ENCODE results near the gene PLCL1. TPM values are rescaled to one million over a fixed set of nuclear protein-coding genes. Genes with fewer than 3 reads are reported as not detected.

The PLCL1 gene
- total RNA-seq, 3 donors from 2014 or later (not counting 1 experiment from before 2014, with no cell fraction given) = 0.86 to 2.8 (median 1.1) TPM

DNA sequence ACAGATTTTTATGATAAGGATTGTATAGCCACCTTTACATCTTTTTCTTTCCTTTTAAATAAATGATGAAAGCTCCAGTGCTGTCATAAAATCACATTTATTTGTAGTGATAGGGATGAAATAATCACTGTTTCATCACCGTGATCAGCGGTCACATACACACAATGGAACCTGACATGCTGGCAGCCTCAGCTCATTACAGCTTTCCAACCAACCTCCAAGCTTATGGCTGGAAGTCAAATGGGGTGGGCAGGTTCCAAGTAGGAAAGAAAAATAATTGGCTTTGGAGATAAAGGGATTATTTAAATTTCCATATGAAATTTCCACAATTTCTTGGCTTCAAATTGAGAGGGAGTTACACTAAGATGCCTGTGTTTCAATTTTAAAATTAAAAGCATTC is 251.3 kb downstream of the PLCL1 start:
- intact Hi-C loops (cut with micrococcal nuclease) = no loop called here
- no CpG with 5 or more reads among the region's 2 CpGs for WGBS (ENCODE audit: insufficient coverage)
- no peaks in the 10 kb centered on the region for H3K27me3 Mint-ChIP-seq (ENCODE audit: low read depth in 2 of 2)
- TF ChIP-seq, protein P1, sequence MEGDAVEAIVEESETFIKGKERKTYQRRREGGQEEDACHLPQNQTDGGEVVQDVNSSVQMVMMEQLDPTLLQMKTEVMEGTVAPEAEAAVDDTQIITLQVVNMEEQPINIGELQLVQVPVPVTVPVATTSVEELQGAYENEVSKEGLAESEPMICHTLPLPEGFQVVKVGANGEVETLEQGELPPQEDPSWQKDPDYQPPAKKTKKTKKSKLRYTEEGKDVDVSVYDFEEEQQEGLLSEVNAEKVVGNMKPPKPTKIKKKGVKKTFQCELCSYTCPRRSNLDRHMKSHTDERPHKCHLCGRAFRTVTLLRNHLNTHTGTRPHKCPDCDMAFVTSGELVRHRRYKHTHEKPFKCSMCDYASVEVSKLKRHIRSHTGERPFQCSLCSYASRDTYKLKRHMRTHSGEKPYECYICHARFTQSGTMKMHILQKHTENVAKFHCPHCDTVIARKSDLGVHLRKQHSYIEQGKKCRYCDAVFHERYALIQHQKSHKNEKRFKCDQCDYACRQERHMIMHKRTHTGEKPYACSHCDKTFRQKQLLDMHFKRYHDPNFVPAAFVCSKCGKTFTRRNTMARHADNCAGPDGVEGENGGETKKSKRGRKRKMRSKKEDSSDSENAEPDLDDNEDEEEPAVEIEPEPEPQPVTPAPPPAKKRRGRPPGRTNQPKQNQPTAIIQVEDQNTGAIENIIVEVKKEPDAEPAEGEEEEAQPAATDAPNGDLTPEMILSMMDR (IDR thresholded peaks at IDR 0.05) = no peak
- H3K27ac Mint-ChIP-seq = no peak overlapping the region
- DNase-seq (no peak), ATAC-seq (no peak)
- Histone ChIP-seq H3K27ac (ENCODE audit: low read length) (no peak overlapping the region), H3K4me3 (ENCODE audit: low read length) (no peak overlapping the region), H3K36me3 (ENCODE audit: control insufficient read depth, insufficient read depth, low read length) (no peaks in the 10 kb centered on the region), H3K9me3 (ENCODE audit: control insufficient read depth, insufficient read depth, low read length) (no peaks in the 10 kb centered on the region), H3K4me1 (ENCODE audit: control insufficient read depth, insufficient read depth, low read length) (no peaks in the 10 kb centered on the region), H3K27me3 (ENCODE audit: control insufficient read depth, insufficient read depth, low read length) (no peaks in the 10 kb centered on the region)
- no peaks in the 10 kb centered on the region for H3K36me3 Mint-ChIP-seq
- no peak overlapping the region for H3K4me3 Mint-ChIP-seq
- H3K4me1 Mint-ChIP-seq = no peaks in the 10 kb centered on the region
- no peaks in the 10 kb centered on the region for H3K9me3 Mint-ChIP-seq

DNA sequence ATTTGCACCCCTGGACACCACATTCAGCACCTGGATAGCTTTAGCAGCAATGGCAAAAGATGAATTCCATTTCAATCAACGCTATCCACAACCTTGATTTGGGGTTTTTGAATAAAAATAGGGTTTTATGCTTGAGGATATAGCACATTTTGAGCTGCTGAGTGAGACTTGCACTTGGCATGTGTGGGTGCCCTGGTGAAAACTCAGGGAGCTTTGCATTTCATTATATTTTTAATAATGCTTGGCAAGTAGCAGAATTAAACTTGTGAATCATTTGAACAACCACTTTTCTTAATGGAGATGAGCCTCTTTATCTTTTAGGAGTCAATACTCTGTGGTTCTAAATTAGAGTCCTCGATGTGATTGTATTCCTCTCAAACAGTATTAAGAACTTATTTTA is 252.4 kb downstream of the PLCL1 start:
- H3K36me3 Mint-ChIP-seq = no peaks in the 10 kb centered on the region
- TF ChIP-seq, protein P1 (IDR thresholded peaks at IDR 0.05) = no peak
- H3K4me1 ChIP-seq (ENCODE audit: control insufficient read depth, insufficient read depth, low read length) = no peaks in the 10 kb centered on the region
- no peaks in the 10 kb centered on the region for H3K36me3 ChIP-seq (ENCODE audit: control insufficient read depth, insufficient read depth, low read length)
- no peak overlapping the region for H3K27ac ChIP-seq (ENCODE audit: low read length)
- H3K9me3 ChIP-seq (ENCODE audit: control insufficient read depth, insufficient read depth, low read length) = no peaks in the 10 kb centered on the region
- intact Hi-C loops (cut with micrococcal nuclease) = no loop called here
- no peak overlapping the region for H3K4me3 Mint-ChIP-seq
- H3K27ac Mint-ChIP-seq = no peak overlapping the region
- no peaks in the 10 kb centered on the region for H3K9me3 Mint-ChIP-seq
- no peak for DNase-seq
- no peak for ATAC-seq
- WGBS (ENCODE audit: insufficient coverage) = 100% methylated on average over 1 of the region's 2 CpGs
- H3K4me1 Mint-ChIP-seq = no peaks in the 10 kb centered on the region
- no peaks in the 10 kb centered on the region for H3K27me3 Mint-ChIP-seq (ENCODE audit: low read depth in 2 of 2)
- H3K4me3 ChIP-seq (ENCODE audit: low read length) = no peak overlapping the region
- H3K27me3 ChIP-seq (ENCODE audit: control insufficient read depth, insufficient read depth, low read length) = no peaks in the 10 kb centered on the region

DNA sequence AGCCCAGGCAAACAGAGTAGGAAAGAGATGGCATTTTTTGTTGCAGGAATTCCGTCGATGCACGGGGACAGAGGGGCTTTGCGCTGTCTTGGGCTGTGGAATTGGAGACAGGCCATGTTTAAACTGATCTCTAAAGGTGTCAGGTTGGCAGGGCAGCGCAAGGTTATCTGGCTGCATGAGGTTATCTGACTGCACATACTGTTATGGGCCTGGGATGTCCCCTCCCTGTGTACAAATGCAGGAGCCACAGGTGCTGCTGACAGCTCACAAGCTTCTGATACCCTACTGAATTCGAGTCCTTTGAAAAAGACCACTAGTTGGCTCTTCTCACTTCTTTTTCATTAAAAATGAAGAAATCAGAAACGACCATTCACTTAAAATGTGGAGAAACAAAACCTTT is 255.4 kb downstream of the PLCL1 start:
- no peaks in the 10 kb centered on the region for H3K4me1 Mint-ChIP-seq
- Histone ChIP-seq H3K4me3 (ENCODE audit: low read length) (no peak overlapping the region), H3K36me3 (ENCODE audit: control insufficient read depth, insufficient read depth, low read length) (no peaks in the 10 kb centered on the region), H3K27ac (ENCODE audit: low read length) (no peak overlapping the region), H3K27me3 (ENCODE audit: control insufficient read depth, insufficient read depth, low read length) (no peaks in the 10 kb centered on the region), H3K9me3 (ENCODE audit: control insufficient read depth, insufficient read depth, low read length) (no peaks in the 10 kb centered on the region), H3K4me1 (ENCODE audit: control insufficient read depth, insufficient read depth, low read length) (no peaks in the 10 kb centered on the region)
- no peak overlapping the region for H3K27ac Mint-ChIP-seq
- TF ChIP-seq, protein P1 (IDR thresholded peaks at IDR 0.05) = no peak
- no peak overlapping the region for H3K4me3 Mint-ChIP-seq
- no peaks in the 10 kb centered on the region for H3K27me3 Mint-ChIP-seq (ENCODE audit: low read depth in 2 of 2)
- intact Hi-C loops (cut with micrococcal nuclease) = no loop called here
- DNase-seq = no peak
- peaks cover 0 to 2% of the 10 kb centered on the region in 2 donors for H3K9me3 Mint-ChIP-seq
- 79% methylated on average over 7 of the region's 7 CpGs for WGBS (ENCODE audit: insufficient coverage)
- no peak for ATAC-seq
- no peaks in the 10 kb centered on the region for H3K36me3 Mint-ChIP-seq

DNA sequence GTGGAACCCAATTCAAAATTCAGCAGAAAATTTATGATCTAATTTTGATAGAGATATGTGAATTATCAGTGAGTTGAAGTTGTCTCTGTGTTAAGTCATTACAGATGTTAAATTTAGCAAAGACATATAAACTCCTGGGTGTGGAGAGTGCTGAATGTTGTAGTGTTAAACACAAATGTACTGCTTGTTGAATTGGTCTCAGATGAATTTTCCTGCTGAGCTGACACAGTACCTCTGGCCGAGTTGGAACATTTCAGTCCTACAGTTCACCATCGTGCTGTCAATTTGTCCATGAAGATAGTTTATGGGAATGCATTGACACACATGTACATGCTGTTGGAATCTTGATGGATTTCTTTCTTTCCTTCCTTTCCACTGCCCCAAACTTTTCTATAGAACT is 255.9 kb downstream of the PLCL1 start:
- no peak overlapping the region for H3K4me3 ChIP-seq (ENCODE audit: low read length)
- Mint-ChIP-seq H3K4me1 (no peaks in the 10 kb centered on the region), H3K27me3 (ENCODE audit: low read depth in 2 of 2) (no peaks in the 10 kb centered on the region)

More for the DNA sequence above, 255.9 kb downstream of the PLCL1 start:
- Mint-ChIP-seq H3K36me3 (no peaks in the 10 kb centered on the region), H3K9me3 (peaks cover 0 to 2% of the 10 kb centered on the region in 2 donors), H3K4me3 (no peak overlapping the region), H3K27ac (no peak overlapping the region)
- WGBS (ENCODE audit: insufficient coverage) = 92% methylated on average over 2 of the region's 2 CpGs
- intact Hi-C loops (cut with micrococcal nuclease) = no loop called here
- Histone ChIP-seq H3K27me3 (ENCODE audit: control insufficient read depth, insufficient read depth, low read length) (no peaks in the 10 kb centered on the region), H3K27ac (ENCODE audit: low read length) (no peak overlapping the region), H3K36me3 (ENCODE audit: control insufficient read depth, insufficient read depth, low read length) (no peaks in the 10 kb centered on the region), H3K4me1 (ENCODE audit: control insufficient read depth, insufficient read depth, low read length) (no peaks in the 10 kb centered on the region), H3K9me3 (ENCODE audit: control insufficient read depth, insufficient read depth, low read length) (no peaks in the 10 kb centered on the region)
- DNase-seq (no peak), ATAC-seq (no peak)
- TF ChIP-seq, protein P1 (IDR thresholded peaks at IDR 0.05) = no peak
